Frontal cortex (tissue), 1 donor: Measurements from ENCODE around the gene SPG7. TPM values are rescaled to one million over a fixed set of nuclear protein-coding genes. Genes with fewer than 3 reads are reported as not detected.

Source experiments
- small RNA-seq: library from RNA; depleted of rRNA; stranded (forward); fragments of <200 nt; gene quantifications from one replicate; pipeline ENCODE3, GENCODE V24; 2014
- total RNA-seq: library from RNA; depleted of rRNA; stranded (reverse); fragments of >200 nt; gene quantifications from one replicate; pipeline ENCODE4 v1.2.3, GENCODE V29; 2014

The SPG7 gene
- total RNA-seq, 1 donor from 2014 or later, result 84.8 TPM

Small RNAs within 50 kb of the gene (small RNA-seq; reads per million reads assigned to genes)
- not detected for gene SNORD68

Other genes starting within 250 kb of the SPG7 start
- 27.7 TPM for gene ANKRD11, start 17.8 kb upstream of the SPG7 start, total RNA-seq
- 1,545 TPM for gene RPL13, start 52.3 kb downstream of the SPG7 start, total RNA-seq
- 15.1 TPM for gene CPNE7, start 67.4 kb downstream of the SPG7 start, total RNA-seq
- 2.4 TPM for gene DPEP1, start 105.2 kb downstream of the SPG7 start, total RNA-seq
- gene CHMP1A, start 149.3 kb downstream of the SPG7 start, total RNA-seq, result 81.9 TPM
- 7.7 TPM for gene SPATA33, start 149.4 kb downstream of the SPG7 start, total RNA-seq
- 30.6 TPM for gene CDK10, start 178.3 kb downstream of the SPG7 start, total RNA-seq
- gene SPATA2L, start 193.3 kb downstream of the SPG7 start, total RNA-seq, result 20.0 TPM
- gene VPS9D1, start 212.5 kb downstream of the SPG7 start, total RNA-seq, result 7.7 TPM
- 11.8 TPM for gene ZNF276, start 213.1 kb downstream of the SPG7 start, total RNA-seq